CD8-positive, alpha-beta memory T cell (primary cell): Measurements from ENCODE around the gene PHF20. TPM values are rescaled to one million over a fixed set of nuclear protein-coding genes. Genes with fewer than 3 reads are reported as not detected.
"Not testable (repeated sequence)": the region's sequence is repeated elsewhere in the genome, so short reads cannot be mapped to it uniquely, and the experiment has no call there.

Experiments
- CTCF ChIA-PET: fragments of 350-600 bp; sonication (Branson Sonifier 250); formaldehyde crosslinking; loops from one replicate; lab custom pipeline; 2021; ENCODE audit warnings: antibody characterized with exemption; lab: Charles Lee
- POLR2A ChIA-PET: fragments of 350-600 bp; sonication (Branson Sonifier 250); formaldehyde crosslinking; loops from one replicate; lab custom pipeline; 2021; ENCODE audit warnings: antibody characterized with exemption; lab: Charles Lee
- DNase-seq, 5 donors: peaks; one replicate each; pipeline versions ENCODE4 v3.0.0 to v3.0.0-alpha.2; 2020 to 2022; ENCODE audit warnings: mixed read lengths in 1 of 5
- H3K27ac ChIP-seq: one replicate; pipeline ENCODE4 v1.7.0; 2013; ENCODE audit warnings: low read depth, mild to moderate bottlenecking, low read length, moderate library complexity
- H3K27me3 ChIP-seq: 2 replicates; pipeline ENCODE4 v1.7.0; 2013; ENCODE audit warnings: low read length, mild to moderate bottlenecking; ENCODE audit not compliant: insufficient read depth, poor library complexity, severe bottlenecking
- H3K36me3 ChIP-seq: 2 replicates; pipeline ENCODE4 v1.7.0; 2013; ENCODE audit warnings: mild to moderate bottlenecking, low read length, moderate library complexity; ENCODE audit not compliant: insufficient read depth
- H3K4me1 ChIP-seq: 2 replicates; pipeline ENCODE4 v1.7.0; 2013; ENCODE audit warnings: mild to moderate bottlenecking, low read length, moderate library complexity; ENCODE audit not compliant: insufficient read depth
- H3K4me3 ChIP-seq: 2 replicates; pipeline ENCODE4 v1.7.0; 2013; ENCODE audit warnings: mild to moderate bottlenecking, low read length
- H3K9me3 ChIP-seq: 2 replicates; pipeline ENCODE4 v1.7.0; 2013; ENCODE audit warnings: mild to moderate bottlenecking, low read length
- H3K27ac Mint-ChIP-seq, 8 donors: one replicate each; pipeline ENCODE4 v1.8.0; 2020 to 2021; ENCODE audit warnings: mixed read lengths in 8 of 8, mild to moderate bottlenecking in 6 of 8, inconsistent platforms in 3 of 8, moderate library complexity in 3 of 8
- H3K27me3 Mint-ChIP-seq, 2 donors: one replicate each; pipeline ENCODE4 v1.8.0; 2020 to 2021; ENCODE audit warnings: mixed read lengths in 2 of 2, mild to moderate bottlenecking in 1 of 2, moderate library complexity in 1 of 2
- H3K36me3 Mint-ChIP-seq, 3 donors: one replicate each; pipeline ENCODE4 v1.8.0; 2020 to 2021; ENCODE audit warnings: mixed read lengths in 3 of 3, inconsistent platforms in 1 of 3, mild to moderate bottlenecking in 1 of 3
- H3K4me1 Mint-ChIP-seq, 3 donors: one replicate each; pipeline ENCODE4 v1.8.0; 2020 to 2021; ENCODE audit warnings: mixed read lengths in 3 of 3, inconsistent platforms in 1 of 3, mild to moderate bottlenecking in 1 of 3
- H3K4me3 Mint-ChIP-seq, 7 donors: one replicate each; pipeline ENCODE4 v1.8.0; 2020 to 2021; ENCODE audit warnings: mixed read lengths in 7 of 7, mild to moderate bottlenecking in 6 of 7, moderate library complexity in 4 of 7, inconsistent platforms in 2 of 7
- H3K9me3 Mint-ChIP-seq, 5 donors: one replicate each; pipeline ENCODE4 v1.8.0; 2020 to 2022; ENCODE audit warnings: mixed read lengths in 5 of 5, mild to moderate bottlenecking in 3 of 5, moderate library complexity in 2 of 5, inconsistent platforms in 1 of 5
- polyA plus RNA-seq: library from polyadenylated mRNA; unstranded; fragments of 300-500 nt; fragmentation: Illumina TruSeq; gene quantifications from one replicate; pipeline ENCODE4 v1.2.3, GENCODE V29; 2021
- total RNA-seq, 2 experiments: library from RNA; stranded (reverse); gene quantifications; one replicate each; pipeline ENCODE4 v1.2.3, GENCODE V29; 2021

Gene PHF20
- total and polyA plus RNA-seq, 3 experiments from 2014 or later, result 53.9 to 124 (median 54.3) TPM

DNA sequence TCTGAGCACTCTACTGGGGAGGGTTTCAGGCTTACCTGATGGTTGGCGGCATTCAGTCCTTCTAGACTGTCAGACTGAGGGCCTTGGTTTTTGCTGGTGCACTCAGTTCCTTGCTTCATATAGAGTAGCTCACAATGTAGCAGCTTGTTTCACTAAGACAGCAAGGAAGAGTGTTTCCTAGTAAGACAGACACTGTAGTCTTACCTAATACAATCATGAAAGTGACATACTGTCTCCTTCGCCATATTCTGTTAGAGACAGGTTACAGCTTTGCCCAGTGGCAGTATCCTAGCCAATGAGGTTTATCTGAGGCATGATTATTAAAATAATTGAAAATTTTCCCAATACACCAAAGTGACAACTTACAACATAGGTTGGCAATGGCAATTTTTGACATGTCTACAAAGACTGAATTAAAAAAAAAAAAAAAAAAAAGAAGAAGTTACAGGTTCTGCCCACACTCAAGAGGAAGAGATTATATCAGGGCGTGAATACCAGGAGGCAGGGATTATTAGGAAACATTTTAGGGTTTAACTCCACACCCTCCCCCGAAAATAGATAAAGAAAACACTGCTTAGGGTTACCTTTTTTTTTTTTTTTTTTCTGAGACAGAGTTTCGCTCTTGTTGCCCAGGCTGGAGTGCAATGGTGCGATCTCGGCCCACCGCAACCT is 115.7 kb downstream of the PHF20 start:
- Mint-ChIP-seq H3K9me3 (no peaks in the 10 kb centered on the region), H3K27me3 (no peaks in the 10 kb centered on the region), H3K4me3 (no peak overlapping the region), H3K27ac (no peak overlapping the region), H3K4me1 (peaks cover 7 to 13% (median 8%) of the 10 kb centered on the region in 3 donors), H3K36me3 (peaks cover 0 to 39% (median 4%) of the 10 kb centered on the region in 3 donors)
- CTCF ChIA-PET, result interaction anchor here (0.6 kb wide), 1 partner anchor 19 kb away, joined by 3 read pairs; no protein-coding TSS in a partner anchor
- Histone ChIP-seq H3K27ac (no peak overlapping the region), H3K4me1 (peaks cover 4% of the 10 kb centered on the region), H3K4me3 (no peak overlapping the region), H3K9me3 (no peaks in the 10 kb centered on the region), H3K36me3 (peaks cover under 1% of the 10 kb centered on the region), H3K27me3 (no peaks in the 10 kb centered on the region)
- no peak for DNase-seq
- POLR2A ChIA-PET, result interaction anchor here (0.5 kb wide), 1 partner anchor 66 kb away, joined by 3 read pairs; no protein-coding TSS in a partner anchor

- Mint-ChIP-seq H3K27me3 (no peaks in the 10 kb centered on the region), H3K36me3 (peaks cover 0 to 40% (median 4%) of the 10 kb centered on the region in 3 donors), H3K4me3 (no peak overlapping the region), H3K4me1 (peaks cover 7 to 22% (median 8%) of the 10 kb centered on the region in 3 donors), H3K27ac (peak overlapping the region in 1 of 8 donors; percentile 61), H3K9me3 (no peaks in the 10 kb centered on the region)
- no peak for DNase-seq
- H3K4me3 ChIP-seq, result no peak overlapping the region
- POLR2A ChIA-PET, result no interaction called here
- no peaks in the 10 kb centered on the region for H3K9me3 ChIP-seq
- peaks cover 4% of the 10 kb centered on the region for H3K4me1 ChIP-seq
- CTCF ChIA-PET, result no interaction called here
- no peak overlapping the region for H3K27ac ChIP-seq
- peaks cover 6% of the 10 kb centered on the region for H3K36me3 ChIP-seq
- no peaks in the 10 kb centered on the region for H3K27me3 ChIP-seq
Observed at GRCh38 chr20:35888657-35889056, 116.8 kb downstream of the PHF20 start.

DNA sequence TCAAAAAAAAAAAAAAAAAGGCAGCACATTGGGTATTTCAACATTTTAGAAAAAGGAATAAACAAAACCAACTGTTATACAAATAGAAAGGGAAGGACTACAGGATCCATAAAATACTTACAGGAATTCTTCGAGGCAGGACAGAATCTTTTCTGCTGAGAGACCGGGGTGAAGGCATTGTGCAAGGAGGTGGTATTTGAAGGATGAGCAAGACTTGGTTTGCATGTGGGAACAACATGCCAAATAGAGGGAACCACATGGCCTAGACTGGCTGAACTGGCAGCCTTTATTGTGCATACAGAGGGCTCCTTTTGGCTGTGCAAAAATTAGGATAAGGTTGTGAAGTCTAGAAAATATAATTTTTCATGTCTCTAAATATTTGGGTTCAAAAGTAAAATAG is 119.6 kb downstream of the PHF20 start:
- H3K27ac Mint-ChIP-seq, result peak overlapping the region in 1 of 8 donors; percentile 38
- CTCF ChIA-PET, result no interaction called here

DNA sequence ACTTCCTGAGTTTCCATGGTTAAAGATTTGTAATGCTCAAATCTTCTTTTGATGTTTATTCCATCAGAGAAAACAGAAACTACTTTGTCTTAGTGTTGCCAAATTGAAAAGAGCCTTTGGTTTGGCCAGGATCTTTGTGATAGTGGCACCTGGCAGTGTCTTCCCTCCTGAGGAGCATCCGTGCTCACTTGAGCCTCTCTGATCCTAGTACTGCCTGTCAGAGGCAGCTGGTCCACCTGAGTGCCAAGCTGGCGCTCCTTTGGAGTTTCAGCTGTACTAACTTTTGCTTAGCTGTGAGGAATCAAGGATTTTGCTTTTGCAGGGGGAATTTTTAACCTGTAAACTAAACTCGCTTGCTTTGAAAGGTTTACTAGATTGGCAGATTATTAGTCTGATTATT is 121.1 kb downstream of the PHF20 start:
- Histone ChIP-seq H3K27ac (no peak overlapping the region), H3K36me3 (peaks cover 6% of the 10 kb centered on the region), H3K9me3 (no peaks in the 10 kb centered on the region), H3K27me3 (no peaks in the 10 kb centered on the region), H3K4me3 (no peak overlapping the region), H3K4me1 (peaks cover 5% of the 10 kb centered on the region)
- peaks cover 14 to 33% (median 14%) of the 10 kb centered on the region in 3 donors for H3K4me1 Mint-ChIP-seq
- CTCF ChIA-PET, result interaction anchor here (2.6 kb wide), 1 partner anchor 8 kb away, joined by 8 read pairs; no protein-coding TSS in a partner anchor
- no peaks in the 10 kb centered on the region for H3K9me3 Mint-ChIP-seq
- H3K27ac Mint-ChIP-seq, result peak overlapping the region in 2 of 8 donors; percentile 43 to 77
- H3K27me3 Mint-ChIP-seq, result peaks cover 0 to 4% of the 10 kb centered on the region in 2 donors
- H3K36me3 Mint-ChIP-seq, result peaks cover 0 to 42% (median 4%) of the 10 kb centered on the region in 3 donors
- no peak overlapping the region for H3K4me3 Mint-ChIP-seq
- POLR2A ChIA-PET, result interaction anchor here (0.7 kb wide), 2 partner anchors 31 to 38 kb away, joined by 3 to 6 read pairs; no protein-coding TSS in a partner anchor
- DNase-seq, result no peak

More for the DNA sequence above, 119.6 kb downstream of the PHF20 start:
- peaks cover 6% of the 10 kb centered on the region for H3K36me3 ChIP-seq
- POLR2A ChIA-PET, result no interaction called here
- H3K27ac ChIP-seq, result no peak overlapping the region
- Mint-ChIP-seq H3K36me3 (peaks cover 0 to 48% (median 6%) of the 10 kb centered on the region in 3 donors), H3K27me3 (no peaks in the 10 kb centered on the region), H3K4me3 (no peak overlapping the region), H3K9me3 (no peaks in the 10 kb centered on the region), H3K4me1 (peaks cover 9 to 29% (median 13%) of the 10 kb centered on the region in 3 donors)
- H3K27me3 ChIP-seq, result no peaks in the 10 kb centered on the region
- no peak for DNase-seq
- peaks cover 9% of the 10 kb centered on the region for H3K4me1 ChIP-seq
- H3K4me3 ChIP-seq, result no peak overlapping the region
- no peaks in the 10 kb centered on the region for H3K9me3 ChIP-seq

GRCh38 chr20:35893942-35894341 is 122.1 kb downstream of the PHF20 start:
- no peak overlapping the region for H3K4me3 Mint-ChIP-seq
- H3K9me3 Mint-ChIP-seq, result no peaks in the 10 kb centered on the region
- H3K27me3 Mint-ChIP-seq, result peaks cover 0 to 4% of the 10 kb centered on the region in 2 donors
- CTCF ChIA-PET, result interaction anchor here (2.6 kb wide), 1 partner anchor 10 kb away, joined by 8 read pairs; no protein-coding TSS in a partner anchor
- Histone ChIP-seq H3K4me1 (peaks cover 5% of the 10 kb centered on the region), H3K4me3 (no peak overlapping the region), H3K36me3 (peaks cover 6% of the 10 kb centered on the region), H3K27me3 (no peaks in the 10 kb centered on the region), H3K9me3 (no peaks in the 10 kb centered on the region), H3K27ac (no peak overlapping the region)
- POLR2A ChIA-PET, result no interaction called here
- H3K4me1 Mint-ChIP-seq, result peaks cover 14 to 33% (median 14%) of the 10 kb centered on the region in 3 donors
- DNase-seq, result no peak
- H3K36me3 Mint-ChIP-seq, result peaks cover 0 to 40% (median 4%) of the 10 kb centered on the region in 3 donors
- peak overlapping the region in 4 of 8 donors; percentile 37 to 70 (median 43) for H3K27ac Mint-ChIP-seq

DNA sequence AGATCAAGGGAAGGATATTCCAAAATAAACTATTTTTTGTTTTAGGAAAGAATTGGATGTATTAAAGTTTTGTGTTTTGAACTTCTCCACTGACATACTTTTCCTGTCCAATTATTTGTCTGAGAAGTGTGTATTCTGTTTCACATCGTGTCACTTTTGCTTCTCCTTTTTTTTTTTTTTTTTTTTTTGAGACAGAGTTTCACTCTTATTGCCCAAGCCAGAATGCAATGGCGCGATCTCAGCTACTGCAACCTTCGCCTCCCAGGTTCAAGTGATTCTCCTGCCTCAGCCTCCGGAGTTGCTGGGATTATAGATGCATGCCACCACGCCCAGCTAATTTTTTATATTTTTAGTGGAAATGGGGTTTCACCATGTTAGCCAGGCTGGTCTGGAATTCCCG is 123.7 kb downstream of the PHF20 start:
- peaks cover 14% of the 10 kb centered on the region for H3K36me3 ChIP-seq
- H3K27ac Mint-ChIP-seq, H3K4me3 Mint-ChIP-seq, H3K4me1 ChIP-seq, H3K27me3 Mint-ChIP-seq, H3K9me3 ChIP-seq, H3K27ac ChIP-seq, DNase-seq, H3K27me3 ChIP-seq, H3K4me3 ChIP-seq, H3K9me3 Mint-ChIP-seq, CTCF ChIA-PET: not testable (repeated sequence)
- POLR2A ChIA-PET, result interaction anchor here (0.6 kb wide), 1 partner anchor 93 kb away, joined by 3 read pairs; no protein-coding TSS in a partner anchor
- H3K36me3 Mint-ChIP-seq, result peaks cover 0 to 53% (median 5%) of the 10 kb centered on the region in 3 donors
- H3K4me1 Mint-ChIP-seq, result peaks cover 14 to 33% (median 14%) of the 10 kb centered on the region in 3 donors

DNA sequence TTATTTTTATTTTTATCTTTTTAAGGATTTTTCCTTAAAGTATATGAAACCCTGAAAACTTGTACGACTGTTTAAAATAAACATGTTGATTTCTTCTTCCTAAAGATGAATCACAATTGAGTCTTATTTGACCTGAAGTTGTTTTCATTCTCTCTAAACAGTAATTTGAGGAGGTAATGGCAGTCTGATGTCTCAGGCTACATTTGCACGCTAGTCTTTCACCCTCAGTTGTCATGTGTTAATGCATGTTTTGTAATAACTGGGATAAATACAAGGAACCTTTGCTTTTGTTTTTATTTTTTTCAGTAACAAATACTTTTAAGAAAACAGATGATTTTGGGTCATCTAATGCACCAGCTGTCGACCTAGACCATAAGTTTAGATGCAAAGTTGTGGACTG is 127.2 kb downstream of the PHF20 start:
- CTCF ChIA-PET, result no interaction called here
- POLR2A ChIA-PET, result no interaction called here
- Histone ChIP-seq H3K9me3 (no peaks in the 10 kb centered on the region), H3K4me3 (no peak overlapping the region), H3K4me1 (peaks cover 3% of the 10 kb centered on the region), H3K27me3 (no peaks in the 10 kb centered on the region), H3K27ac (no peak overlapping the region), H3K36me3 (peaks cover 8% of the 10 kb centered on the region)
- no peak for DNase-seq
- Mint-ChIP-seq H3K36me3 (peaks cover 3 to 68% (median 11%) of the 10 kb centered on the region in 3 donors), H3K4me3 (no peak overlapping the region), H3K9me3 (no peaks in the 10 kb centered on the region), H3K27ac (no peak overlapping the region), H3K27me3 (peaks cover 0 to 4% of the 10 kb centered on the region in 2 donors), H3K4me1 (peaks cover 13 to 27% (median 22%) of the 10 kb centered on the region in 3 donors)

DNA sequence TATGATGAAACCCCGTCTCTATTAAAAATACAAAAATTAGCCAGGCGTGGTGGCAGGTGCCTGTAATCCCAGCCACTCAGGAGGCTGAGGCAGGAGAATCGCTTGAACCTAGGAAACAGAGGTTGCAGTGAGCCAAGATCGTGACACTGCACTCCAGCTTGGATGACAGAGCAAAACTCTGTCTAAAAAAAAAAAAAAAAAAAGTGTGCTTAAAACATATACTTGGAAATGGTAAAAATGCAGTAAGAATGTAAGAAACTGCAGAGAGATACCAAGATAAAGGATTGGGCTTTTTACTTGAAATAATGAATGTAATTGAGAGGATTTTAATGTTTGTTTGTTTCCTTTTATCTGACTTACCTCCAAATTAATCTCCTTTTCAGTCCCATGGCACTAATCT is 129.4 kb downstream of the PHF20 start:
- H3K27ac ChIP-seq, CTCF ChIA-PET, POLR2A ChIA-PET, H3K9me3 ChIP-seq, H3K4me3 Mint-ChIP-seq, H3K9me3 Mint-ChIP-seq, H3K4me3 ChIP-seq, DNase-seq, H3K36me3 ChIP-seq, H3K27me3 Mint-ChIP-seq, H3K4me1 ChIP-seq, H3K27me3 ChIP-seq: not testable (repeated sequence)
- Mint-ChIP-seq H3K4me1 (peaks cover 13 to 29% (median 23%) of the 10 kb centered on the region in 3 donors), H3K36me3 (peaks cover 9 to 72% (median 18%) of the 10 kb centered on the region in 3 donors), H3K27ac (peak overlapping the region in 3 of 8 donors; percentile 1 to 49 (median 18))
